Mucosa of rectum (tissue), 2 donors: ENCODE results near the gene RAB12.

ENCODE experiments used
- H3K27ac ChIP-seq, 2 donors: one replicate each; pipeline ENCODE4 v1.7.0; 2013; ENCODE audit warnings: inconsistent platforms in 2 of 2, low read depth in 2 of 2, low read length in 2 of 2
- H3K27me3 ChIP-seq, 2 donors: one replicate each; pipeline ENCODE4 v1.7.0; 2013; ENCODE audit warnings: low read length in 2 of 2; ENCODE audit not compliant: control insufficient read depth in 2 of 2, insufficient read depth in 2 of 2
- H3K36me3 ChIP-seq, 2 donors: one replicate each; pipeline ENCODE4 v1.7.0; 2013; ENCODE audit warnings: low read length in 2 of 2; ENCODE audit not compliant: control insufficient read depth in 2 of 2, insufficient read depth in 2 of 2
- H3K4me1 ChIP-seq, 2 donors: one replicate each; pipeline ENCODE4 v1.7.0; 2013; ENCODE audit warnings: low read length in 2 of 2, mild to moderate bottlenecking in 1 of 2; ENCODE audit not compliant: control insufficient read depth in 2 of 2, insufficient read depth in 2 of 2
- H3K4me3 ChIP-seq, 2 donors: one replicate each; pipeline ENCODE4 v1.7.0; 2013; ENCODE audit warnings: low read length in 2 of 2
- H3K9ac ChIP-seq, 2 donors: one replicate each; pipeline ENCODE4 v1.7.0; 2013; ENCODE audit warnings: low read length in 2 of 2, low read depth in 1 of 2, mild to moderate bottlenecking in 1 of 2
- H3K9me3 ChIP-seq, 2 donors: one replicate each; pipeline ENCODE4 v1.7.0; 2013; ENCODE audit warnings: low read length in 2 of 2; ENCODE audit not compliant: control insufficient read depth in 2 of 2
- donor health status: healthy.
- donor health status: Normal muscosa, but diverticular disease.

Gene RAB12

DNA sequence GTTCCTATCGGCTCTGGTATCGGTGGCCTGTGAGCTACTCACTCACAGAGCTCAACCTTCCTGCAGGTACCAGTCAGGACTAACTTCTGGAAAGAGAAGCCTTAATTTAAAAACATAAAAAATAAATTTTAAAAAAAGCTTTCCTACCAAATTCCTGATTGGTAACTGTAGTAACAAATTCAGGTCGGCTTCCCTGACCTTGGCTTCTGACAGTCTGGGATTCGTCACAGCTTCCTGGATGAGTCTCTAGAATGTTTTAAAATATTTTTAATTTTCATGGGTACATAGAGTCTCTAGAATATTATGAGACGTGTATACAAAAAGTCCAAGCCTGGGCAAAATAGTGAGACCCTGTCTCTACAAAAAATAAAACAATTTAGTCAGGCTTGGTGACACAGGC is 51.1 kb downstream of the RAB12 start:
- Histone ChIP-seq H3K27me3 (peaks cover 0 to 13% of the 10 kb centered on the region in 2 donors), H3K9me3 (no peaks in the 10 kb centered on the region), H3K9ac (no peak overlapping the region), H3K4me1 (peaks cover 3% of the 10 kb centered on the region in 2 donors), H3K27ac (no peak overlapping the region), H3K4me3 (no peak overlapping the region), H3K36me3 (no peaks in the 10 kb centered on the region)

DNA sequence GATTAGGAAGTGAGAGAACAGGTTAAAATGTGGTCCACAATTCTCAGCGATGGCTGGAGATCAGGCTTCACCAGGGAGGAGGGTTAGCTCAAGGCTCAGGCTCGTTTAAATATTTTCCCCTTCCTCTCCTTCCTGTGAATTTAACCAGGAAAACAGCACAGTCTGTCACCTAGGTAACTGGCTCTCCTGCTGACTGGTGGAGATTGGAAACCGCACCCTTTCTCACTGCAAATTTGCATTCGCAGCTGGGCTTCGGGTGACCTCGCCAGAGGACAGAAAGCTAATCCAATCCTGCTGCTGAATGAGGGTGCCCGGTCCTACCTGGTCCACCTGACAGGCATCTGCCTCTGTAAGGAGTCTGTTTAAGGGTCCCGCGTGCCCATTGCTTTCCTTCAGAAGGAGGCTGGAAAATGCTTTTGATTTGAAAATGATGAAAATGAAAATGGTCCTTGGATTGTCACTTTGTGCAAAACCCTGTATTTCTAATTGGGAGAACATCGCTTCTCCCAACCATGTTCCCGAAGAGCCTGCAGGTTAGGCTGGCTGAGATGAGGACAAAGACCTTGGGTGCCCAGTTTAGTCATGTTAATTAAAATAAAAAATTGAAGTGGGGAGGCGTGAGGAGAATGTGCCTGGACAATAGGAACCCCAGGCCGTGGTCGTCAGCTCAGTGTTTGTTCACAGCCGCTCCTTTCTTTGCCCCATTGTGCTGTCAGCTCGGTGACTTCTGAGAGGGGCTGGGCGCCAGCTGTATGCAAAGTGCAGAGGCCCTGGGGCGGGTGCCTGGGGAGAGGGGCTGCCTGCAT is 52.7 kb downstream of the RAB12 start:
- Histone ChIP-seq H3K36me3 (no peaks in the 10 kb centered on the region), H3K4me3 (no peak overlapping the region), H3K27ac (no peak overlapping the region), H3K9me3 (no peaks in the 10 kb centered on the region), H3K27me3 (peaks cover 0 to 13% of the 10 kb centered on the region in 2 donors), H3K4me1 (peaks cover 3% of the 10 kb centered on the region in 2 donors), H3K9ac (no peak overlapping the region)

DNA sequence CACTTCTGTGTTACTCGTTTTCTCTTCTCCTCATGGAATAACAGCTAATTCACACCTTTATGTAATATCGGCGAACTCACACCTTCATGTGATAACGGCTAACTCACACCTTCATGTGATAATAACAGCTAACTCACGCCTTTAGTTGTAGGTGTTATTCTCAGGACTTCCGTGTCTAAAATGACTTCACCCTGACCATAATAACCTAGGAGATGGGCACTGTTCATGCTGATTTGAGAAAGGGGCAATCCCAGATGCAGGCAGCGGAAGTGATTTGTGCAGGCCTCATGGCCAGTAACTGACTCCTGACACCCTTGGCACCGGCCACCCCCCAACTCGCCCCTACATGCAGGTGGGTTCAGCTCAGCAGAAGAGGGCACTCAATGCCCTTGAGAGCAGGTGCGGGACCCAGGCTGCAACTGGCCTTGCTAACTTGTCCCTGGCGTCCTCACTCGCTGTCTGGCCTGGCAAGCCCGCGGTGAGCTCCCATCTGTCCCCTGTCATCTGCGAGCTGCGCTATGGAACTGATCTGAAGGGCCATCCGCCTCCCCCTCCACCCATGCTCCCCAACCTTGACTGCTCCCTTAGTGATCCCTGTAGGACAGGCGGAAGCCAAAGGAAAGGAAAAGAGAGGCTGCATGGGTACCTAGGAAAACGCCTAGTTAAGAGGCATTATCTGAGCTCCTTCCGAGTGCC is 53.5 kb downstream of the RAB12 start:
- Histone ChIP-seq H3K9ac (no peak overlapping the region), H3K36me3 (no peaks in the 10 kb centered on the region), H3K4me1 (peaks cover 3% of the 10 kb centered on the region in 2 donors), H3K27me3 (peaks cover 0 to 13% of the 10 kb centered on the region in 2 donors), H3K4me3 (no peak overlapping the region), H3K9me3 (no peaks in the 10 kb centered on the region), H3K27ac (no peak overlapping the region)

DNA sequence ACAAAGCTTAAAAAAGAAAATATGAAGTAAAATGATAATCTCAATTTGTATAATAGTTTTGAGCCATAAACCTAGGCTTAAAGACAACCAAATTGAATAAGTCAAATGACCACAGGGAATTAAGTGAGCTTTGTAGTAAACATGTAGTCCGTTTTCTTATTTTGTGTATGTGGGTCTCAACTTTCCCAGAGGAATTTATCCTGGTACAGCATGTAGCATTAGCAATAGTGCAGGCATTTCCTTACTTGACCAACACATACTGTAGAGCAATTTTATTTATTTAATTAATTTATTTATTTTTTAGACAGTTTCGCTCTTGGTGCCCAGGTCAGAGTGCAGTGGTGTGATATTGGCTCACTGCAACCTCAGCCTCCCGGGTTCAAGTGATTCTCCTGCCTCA is 58.6 kb downstream of the RAB12 start:
- peaks cover 0 to 3% of the 10 kb centered on the region in 2 donors for H3K27me3 ChIP-seq
- no peaks in the 10 kb centered on the region for H3K36me3 ChIP-seq
- no peaks in the 10 kb centered on the region for H3K4me1 ChIP-seq
- no peak overlapping the region for H3K9ac ChIP-seq
- H3K27ac ChIP-seq, result no peak overlapping the region
- no peaks in the 10 kb centered on the region for H3K9me3 ChIP-seq
- no peak overlapping the region for H3K4me3 ChIP-seq

DNA sequence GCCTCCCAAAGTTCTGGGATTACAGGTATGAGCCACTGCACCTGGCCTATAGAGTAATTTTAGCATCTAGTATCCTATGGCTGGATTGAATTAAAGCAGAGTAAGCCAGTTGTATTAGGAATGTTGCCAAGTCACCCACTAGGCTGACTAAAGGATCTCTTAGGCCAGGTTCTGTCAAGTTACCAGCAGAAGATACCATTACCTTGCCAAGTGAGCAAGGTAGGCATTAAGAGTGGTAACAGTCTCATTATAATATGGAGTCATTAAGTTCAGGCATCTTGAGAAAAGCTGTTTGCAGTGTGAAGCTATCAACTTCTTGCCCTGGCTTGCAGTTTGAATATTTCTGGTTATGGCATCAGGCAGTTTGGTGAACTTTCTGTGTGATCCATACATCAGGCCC is 59.1 kb downstream of the RAB12 start:
- Histone ChIP-seq H3K4me1 (no peaks in the 10 kb centered on the region), H3K9me3 (no peaks in the 10 kb centered on the region), H3K36me3 (no peaks in the 10 kb centered on the region), H3K4me3 (no peak overlapping the region), H3K27me3 (peaks cover 0 to 3% of the 10 kb centered on the region in 2 donors), H3K9ac (no peak overlapping the region), H3K27ac (no peak overlapping the region)

DNA sequence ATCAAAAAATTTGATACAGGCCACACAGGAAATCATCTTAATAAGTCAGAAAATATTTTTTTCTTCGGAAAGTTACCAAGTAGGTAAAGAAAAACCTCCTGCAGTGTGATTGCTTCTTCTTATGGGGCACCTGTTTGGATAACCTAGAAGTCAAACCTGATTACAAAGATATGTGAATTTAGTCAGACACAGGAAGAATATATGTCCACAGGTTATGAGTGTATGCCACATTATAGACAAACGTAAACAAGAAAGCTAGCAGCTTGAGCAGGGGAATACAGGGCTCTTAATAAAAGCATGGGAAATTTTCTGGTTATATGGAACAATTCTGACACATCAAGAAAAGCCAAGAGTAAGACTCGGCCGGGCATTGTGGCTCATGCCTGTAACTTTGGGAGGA is 60.3 kb downstream of the RAB12 start:
- no peak overlapping the region for H3K9ac ChIP-seq
- H3K36me3 ChIP-seq, result no peaks in the 10 kb centered on the region
- H3K9me3 ChIP-seq, result no peaks in the 10 kb centered on the region
- no peaks in the 10 kb centered on the region for H3K4me1 ChIP-seq
- H3K27ac ChIP-seq, result no peak overlapping the region
- H3K4me3 ChIP-seq, result no peak overlapping the region
- no peaks in the 10 kb centered on the region for H3K27me3 ChIP-seq

DNA sequence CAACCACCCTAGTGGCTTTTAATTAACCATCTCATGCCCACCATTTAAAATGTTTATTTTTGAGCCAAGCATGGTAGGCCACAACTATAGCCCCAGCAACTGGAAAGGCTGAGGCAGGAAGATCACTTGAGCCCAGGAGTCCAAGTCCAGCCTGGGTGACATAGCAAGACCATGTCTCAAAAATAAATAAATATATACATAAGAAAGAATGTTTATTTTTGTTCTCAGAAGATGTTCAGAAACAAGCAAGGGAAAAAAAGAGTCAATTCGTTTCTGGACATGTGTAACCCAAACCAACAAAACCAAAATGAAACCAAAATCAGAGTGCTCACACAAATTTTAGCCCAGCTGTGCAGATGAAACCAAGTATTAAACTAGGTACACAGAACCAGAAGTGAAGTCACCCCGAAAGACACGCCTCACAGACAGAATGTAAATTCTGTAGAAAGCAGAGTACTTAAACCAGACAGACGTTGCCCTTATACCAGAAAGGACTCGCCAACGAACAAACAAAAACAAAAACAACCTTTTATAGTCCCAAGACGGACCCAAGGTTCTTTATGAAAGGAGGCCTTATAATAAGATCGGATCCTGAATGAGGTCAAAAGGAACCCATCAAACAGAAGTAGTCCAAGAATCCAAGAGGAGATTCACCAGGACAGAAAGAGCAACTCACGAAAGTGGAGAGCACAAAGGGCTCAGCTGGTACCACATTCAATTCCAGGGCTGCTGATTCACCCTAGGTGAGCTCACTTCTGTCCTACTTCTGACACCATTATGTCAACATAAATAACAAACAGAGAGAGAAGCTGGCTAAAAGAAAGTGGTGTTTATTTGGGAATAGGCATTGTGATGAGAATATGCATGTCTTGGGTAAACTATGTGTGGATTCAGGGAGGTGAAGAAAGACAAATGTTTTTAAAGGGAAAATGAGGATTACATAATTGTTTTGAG is 64.3 kb downstream of the RAB12 start:
- peak overlapping the region; percentile 31 to 32 for H3K27ac ChIP-seq
- no peaks in the 10 kb centered on the region for H3K9me3 ChIP-seq
- no peaks in the 10 kb centered on the region for H3K4me1 ChIP-seq
- no peak overlapping the region for H3K9ac ChIP-seq
- no peaks in the 10 kb centered on the region for H3K36me3 ChIP-seq
- H3K4me3 ChIP-seq, result peak overlapping the region in 1 of 2 donors; percentile 45
- no peaks in the 10 kb centered on the region for H3K27me3 ChIP-seq

DNA sequence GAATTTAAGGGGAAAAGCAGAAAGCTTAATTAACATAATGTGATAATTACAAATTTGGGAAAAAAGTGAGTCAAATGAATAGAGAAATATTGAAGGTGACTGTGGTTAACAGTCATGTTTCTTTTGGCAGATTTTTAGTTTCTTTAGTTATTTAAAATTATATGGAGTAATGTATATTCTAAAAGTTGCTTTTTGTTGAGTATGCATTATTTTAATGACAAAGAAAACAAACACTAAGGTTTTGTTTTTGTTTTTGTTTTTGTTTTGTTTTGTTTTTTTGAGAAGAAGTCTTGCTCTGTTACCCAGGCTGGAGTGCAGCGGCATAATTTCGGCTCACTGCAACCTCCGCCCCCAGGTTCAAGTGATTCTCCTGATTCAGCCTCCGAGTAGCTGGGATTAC is 65.8 kb downstream of the RAB12 start:
- Histone ChIP-seq H3K4me3 (no peak overlapping the region), H3K9me3 (no peaks in the 10 kb centered on the region), H3K27ac (no peak overlapping the region), H3K4me1 (no peaks in the 10 kb centered on the region), H3K27me3 (no peaks in the 10 kb centered on the region), H3K9ac (no peak overlapping the region), H3K36me3 (no peaks in the 10 kb centered on the region)

DNA sequence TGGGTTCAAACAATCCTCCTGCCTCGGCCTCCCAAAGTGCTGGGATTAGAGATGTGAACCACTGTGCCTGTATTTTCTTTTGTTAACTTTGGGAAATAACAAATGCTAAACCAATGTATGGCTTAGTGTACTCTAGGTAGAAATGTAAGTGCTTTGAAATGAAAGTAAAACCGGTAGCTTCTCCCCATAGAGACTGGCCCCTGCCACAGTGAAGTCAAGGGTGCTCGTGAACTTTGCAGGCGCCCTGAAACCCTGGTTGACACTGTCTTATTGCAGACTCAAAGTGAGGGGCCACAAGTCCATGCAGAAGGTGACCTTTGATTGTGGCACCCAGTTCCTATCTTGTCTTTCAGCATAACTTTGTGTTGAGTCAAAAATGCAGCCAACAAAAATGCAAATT is 72.0 kb downstream of the RAB12 start:
- H3K9ac ChIP-seq, result no peak overlapping the region
- H3K36me3 ChIP-seq, result no peaks in the 10 kb centered on the region
- H3K4me1 ChIP-seq, result no peaks in the 10 kb centered on the region
- no peaks in the 10 kb centered on the region for H3K9me3 ChIP-seq
- no peak overlapping the region for H3K4me3 ChIP-seq
- H3K27me3 ChIP-seq, result no peaks in the 10 kb centered on the region
- H3K27ac ChIP-seq, result no peak overlapping the region

DNA sequence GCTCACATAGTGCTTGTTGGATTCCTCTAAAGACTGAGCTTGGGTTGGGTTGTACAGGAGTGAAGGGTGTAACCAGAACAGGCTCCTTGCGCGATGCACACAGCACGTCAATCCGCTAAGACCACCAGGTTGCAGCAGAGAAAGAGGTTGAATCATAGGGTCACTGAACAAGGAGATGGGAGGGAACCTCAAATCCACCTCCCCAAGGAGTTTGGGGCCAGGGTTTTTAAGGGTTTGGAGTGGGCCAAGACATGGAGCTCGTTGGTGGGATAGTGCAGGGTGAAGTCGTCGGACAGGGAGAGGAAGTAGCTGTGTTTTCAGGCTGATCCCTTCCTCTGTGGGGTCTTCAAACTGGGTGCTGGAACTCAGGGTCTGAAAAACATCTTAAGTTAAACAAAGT is 75.3 kb downstream of the RAB12 start:
- no peaks in the 10 kb centered on the region for H3K4me1 ChIP-seq
- H3K36me3 ChIP-seq, result no peaks in the 10 kb centered on the region
- H3K9me3 ChIP-seq, result no peaks in the 10 kb centered on the region
- H3K9ac ChIP-seq, result no peak overlapping the region
- no peak overlapping the region for H3K27ac ChIP-seq
- no peaks in the 10 kb centered on the region for H3K27me3 ChIP-seq
- H3K4me3 ChIP-seq, result no peak overlapping the region
